EL (cell line): ENCODE data around the gene RHOA.
A peak's percentile ranks its signal among the peaks of the same experiment; 100 is the strongest.
"Not testable (repeated sequence)": the region's sequence is repeated elsewhere in the genome, so short reads cannot be mapped to it uniquely, and the experiment has no call there.

Source experiments
- DNase-seq: peaks from one replicate; pipeline ENCODE4 v3.0.0-alpha.2; 2016

Gene RHOA

DNA sequence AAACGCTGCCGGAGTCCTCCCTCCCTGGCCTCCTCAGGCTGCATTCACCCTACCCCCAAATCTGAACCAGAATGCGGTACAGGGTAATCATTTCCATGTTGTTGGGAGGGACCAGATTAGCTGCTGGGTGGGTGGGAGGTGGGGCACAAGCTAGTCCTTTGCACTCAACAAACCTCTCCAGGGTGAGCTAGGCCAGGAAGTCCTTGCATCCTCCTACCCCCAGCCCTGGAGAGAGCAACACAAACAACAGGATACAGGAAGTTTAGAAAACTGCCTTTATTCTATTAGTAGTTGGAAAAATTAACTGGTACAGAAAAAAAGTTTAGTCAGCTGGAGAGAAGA lies 52.9 kb downstream of the RHOA start:
- no peak for DNase-seq

DNA sequence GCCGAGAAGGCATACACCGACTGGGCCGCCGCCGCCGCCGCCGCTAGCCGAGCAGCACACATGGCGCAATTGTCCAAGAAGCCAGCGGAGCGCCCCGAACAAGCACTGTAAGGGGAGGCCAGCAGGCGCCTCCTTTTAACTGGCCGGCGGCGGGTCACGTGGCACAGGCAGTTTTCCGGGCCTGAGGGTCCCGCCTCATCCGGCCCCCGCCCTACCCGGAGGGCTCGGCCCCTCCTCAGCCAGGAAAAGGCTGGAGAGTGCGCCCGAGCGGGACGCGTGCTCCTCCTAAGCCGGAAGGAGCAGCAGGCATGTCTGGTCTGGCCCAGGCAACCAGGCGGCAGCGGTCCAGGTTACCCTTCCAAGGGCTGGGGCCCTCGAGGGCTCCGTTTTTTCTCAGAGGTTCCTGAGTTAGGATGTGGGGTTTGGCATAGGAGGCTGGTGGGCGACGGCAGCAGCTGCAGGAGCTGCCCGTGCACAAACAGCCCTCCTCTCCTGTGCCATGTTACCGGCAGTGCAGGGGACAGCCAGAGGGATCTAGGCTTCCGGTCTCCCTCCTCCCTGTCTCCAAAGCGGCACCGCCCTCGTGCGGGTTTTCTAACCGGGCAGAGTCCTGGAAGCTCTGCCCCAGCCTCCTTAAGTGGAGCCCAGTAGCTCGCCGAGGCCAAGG lies 53.4 kb downstream of the RHOA start, which contains the start of gene GPX1:
Gene GPX1, minus strand, starts transcription at position 137 of the 667 bp plus-strand sequence. Its CDS starts 75 bp downstream, at position 62.
- DNase-seq = peak; percentile 97

DNA sequence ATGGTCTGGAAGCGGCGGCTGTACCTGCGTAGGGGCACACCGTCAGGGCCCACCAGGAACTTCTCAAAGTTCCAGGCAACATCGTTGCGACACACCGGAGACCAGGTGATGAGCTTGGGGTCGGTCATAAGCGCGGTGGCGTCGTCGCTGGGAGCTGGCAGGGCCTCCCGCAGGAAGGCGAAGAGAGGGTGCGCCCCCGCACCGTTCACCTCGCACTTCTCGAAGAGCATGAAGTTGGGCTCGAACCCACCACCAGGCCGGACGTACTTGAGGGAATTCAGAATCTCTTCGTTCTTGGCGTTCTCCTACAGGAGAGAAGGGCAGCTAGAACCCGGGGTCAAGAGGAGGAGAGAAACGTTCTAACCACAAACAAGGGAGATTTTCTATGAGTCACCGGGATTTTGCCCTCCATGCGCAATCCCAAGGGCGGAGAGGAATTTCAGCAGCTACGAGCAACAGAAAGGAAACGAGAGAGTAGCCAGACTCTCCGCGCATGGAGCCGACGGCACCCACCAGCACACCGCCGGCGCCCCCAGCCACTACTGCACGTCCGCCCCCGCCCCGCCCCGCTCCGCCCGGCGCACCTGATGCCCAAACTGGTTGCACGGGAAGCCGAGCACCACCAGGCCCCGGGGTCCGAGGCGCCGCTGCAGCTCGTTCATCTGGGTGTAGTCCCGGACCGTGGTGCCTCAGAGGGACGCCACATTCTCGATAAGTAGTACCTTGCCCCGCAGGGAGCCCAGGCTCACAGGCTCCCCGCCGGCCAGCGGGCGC lies 54.1 kb downstream of the RHOA start:
- peak; percentile 90 for DNase-seq

DNA sequence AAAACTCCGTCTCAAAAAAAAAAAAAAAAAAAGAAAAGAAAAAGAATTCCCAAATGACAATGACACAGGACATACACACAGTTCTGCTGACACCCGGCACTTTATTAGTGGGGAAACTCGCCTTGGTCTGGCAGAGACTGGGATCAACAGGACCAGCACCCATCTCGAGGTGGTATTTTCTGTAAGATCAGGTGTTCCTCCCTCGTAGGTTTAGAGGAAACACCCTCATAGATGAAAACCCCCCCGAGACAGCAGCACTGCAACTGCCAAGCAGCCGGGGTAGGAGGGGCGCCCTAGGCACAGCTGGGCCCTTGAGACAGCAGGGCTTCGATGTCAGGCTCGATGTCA lies 54.7 kb downstream of the RHOA start:
- not testable (repeated sequence) for DNase-seq

DNA sequence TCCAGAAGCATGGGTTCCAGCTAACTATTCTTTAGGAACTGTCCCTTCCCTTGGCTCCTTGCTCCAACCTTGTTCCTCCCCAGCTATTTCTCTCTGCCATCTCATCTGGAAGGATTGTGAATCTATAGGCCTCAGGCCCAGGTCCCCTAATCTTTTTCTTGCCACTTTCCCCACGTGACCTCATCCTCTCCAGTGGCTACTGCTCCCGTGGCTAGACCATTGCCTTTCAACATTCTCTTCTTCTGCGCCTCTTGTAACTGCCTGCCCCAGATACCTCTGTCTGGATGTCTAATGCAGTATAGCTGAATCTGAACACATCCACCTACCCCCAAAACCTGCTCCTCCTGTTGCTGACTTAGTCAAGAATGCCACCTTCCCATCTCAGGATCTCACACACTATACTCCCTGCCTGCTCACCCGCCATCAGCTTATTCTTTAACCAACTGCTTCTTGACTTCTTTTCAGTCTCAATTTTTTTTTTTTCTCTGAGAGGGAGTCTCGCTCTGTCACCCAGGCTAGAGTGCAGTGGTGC lies 58.8 kb downstream of the RHOA start:
- DNase-seq = no peak

DNA sequence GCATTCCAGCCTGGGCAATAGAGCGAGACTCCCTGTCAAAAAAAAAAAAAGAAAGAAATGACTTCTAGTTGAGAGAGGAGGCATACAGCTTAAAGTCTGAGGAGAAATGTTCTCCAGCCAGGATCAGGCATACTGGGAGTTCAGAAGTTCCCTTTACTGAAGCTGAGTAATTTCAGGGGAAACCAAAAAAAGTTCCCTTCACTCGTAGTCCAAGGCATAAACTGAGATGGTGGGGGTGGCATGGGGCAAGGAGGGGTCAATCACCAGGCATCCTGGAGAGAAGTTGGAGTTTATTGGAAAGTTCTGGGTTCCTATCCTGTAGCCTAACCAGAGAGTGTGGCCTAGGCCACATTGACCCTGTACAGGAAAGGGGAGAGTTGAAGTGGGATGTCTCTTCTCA lies 59.5 kb downstream of the RHOA start:
- no peak for DNase-seq

DNA sequence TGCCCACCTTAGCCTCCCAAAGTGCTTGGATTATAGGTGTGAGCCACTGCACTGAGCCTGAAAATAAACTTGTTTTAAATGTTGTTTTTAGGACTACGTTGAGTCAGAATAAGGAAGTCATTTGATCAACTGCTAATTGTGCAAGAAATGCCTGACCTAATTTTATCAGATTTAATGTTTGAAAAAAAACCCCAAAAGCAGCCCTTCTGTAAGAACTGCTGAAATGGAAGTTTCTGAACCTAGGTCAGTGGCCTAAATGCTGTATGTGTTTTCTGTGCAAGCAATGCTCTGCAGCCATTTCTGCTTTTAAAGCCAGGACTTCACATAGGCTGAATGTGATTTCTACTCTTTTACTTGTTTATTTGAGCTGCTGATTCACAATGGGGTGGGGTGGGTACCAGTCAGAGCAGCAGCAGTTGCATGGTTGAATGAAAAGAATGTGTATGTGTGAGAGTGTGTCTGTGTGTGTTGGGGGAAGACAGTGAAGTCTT lies 60.2 kb downstream of the RHOA start:
- peak; percentile 81 for DNase-seq

DNA sequence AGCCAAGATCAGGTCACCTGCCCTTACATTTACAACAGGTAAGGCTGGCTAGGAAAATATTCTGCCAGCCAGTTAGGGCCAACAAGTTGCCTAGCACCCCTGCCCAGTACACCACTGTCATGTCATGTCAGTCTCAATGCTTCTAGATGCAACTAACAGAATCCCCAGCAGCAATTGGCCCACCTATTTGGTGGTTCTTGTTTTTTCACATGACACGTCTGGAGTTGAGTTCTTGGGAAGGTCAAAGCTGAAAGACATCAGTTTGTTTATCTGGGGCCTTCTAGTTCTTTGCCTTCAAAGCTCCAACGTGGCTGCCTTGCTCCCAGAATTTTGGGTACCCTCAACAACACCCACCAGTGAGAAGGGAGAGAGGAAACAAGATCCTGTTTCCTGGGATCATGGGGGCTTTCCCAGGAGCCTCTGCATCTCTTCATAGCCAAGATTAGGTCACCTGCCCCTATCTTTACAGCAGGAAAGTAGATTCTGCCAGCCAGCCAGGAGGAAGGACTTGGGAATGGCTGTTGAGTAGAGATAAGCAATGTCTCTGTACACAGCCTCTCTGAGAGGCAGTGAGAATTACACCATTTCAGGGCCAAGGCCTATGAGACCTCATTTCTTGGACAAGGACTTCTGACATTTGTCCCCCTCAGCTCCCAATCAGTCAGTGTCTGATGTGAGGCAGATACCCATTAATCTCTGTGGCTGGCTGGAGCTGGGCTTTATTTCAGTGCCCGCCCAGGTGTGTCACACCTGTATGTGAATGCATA lies 62.2 kb downstream of the RHOA start:
- DNase-seq = no peak

DNA sequence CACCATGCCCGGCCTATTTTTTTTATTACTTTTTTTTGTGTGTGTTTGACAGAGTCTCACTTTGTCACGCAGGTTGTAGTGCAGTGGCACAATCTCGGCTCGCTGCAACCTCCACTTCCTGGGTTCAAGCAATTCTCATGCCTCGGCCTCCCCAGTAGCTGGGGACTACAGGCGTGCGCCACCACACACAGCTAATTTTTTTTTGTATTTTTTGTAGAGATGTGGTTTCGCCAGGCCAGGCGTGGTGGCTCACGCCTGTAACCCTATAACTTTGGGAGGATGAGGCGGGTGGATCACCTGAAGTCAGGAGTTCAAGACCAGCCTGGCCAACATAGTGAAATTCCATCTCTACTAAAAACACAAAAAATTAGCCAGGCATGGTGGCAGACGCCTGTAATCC lies 63.4 kb downstream of the RHOA start:
- DNase-seq = not testable (repeated sequence)

DNA sequence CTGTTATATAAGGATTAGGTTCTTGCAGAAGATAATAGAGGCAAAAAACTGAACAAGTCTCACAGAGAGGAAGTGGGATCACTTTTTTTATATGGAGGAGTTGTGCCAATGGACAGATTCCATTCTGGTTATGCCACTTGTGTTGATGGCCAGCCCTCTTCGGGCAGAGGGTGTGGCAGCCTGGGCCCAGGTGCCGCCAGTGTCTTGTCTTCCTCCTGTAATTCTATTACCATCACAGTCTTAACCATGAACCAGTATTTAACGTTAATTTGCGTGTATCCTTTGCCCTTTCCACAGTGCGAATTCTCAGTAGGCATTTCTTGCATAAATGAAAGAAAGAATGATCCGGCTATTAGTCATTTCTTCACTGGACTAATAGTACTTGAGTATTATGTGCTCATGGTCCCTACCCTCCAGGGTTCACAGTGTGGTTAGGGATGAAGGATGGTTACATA lies 65.0 kb downstream of the RHOA start:
- peak; percentile 68 for DNase-seq

DNA sequence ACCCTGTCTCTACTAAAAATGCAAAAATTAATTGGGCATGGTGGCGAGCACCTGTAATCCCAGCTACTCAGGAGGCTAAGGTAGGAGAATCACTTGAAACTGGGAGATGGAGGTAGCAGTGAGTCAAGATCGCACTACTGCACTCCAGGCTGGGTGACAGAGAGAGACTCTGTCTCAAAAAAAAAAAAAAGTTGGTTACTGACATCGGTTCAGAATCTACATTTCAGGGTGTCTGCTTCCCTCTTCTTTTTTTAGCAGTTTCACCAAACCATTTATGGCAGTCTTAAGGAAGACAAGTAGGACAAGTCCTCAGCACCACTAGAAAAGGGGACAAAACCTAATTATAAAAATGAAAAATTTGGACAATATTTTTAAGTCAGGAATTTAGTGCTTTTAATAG lies 68.6 kb downstream of the RHOA start:
- DNase-seq = no peak

DNA sequence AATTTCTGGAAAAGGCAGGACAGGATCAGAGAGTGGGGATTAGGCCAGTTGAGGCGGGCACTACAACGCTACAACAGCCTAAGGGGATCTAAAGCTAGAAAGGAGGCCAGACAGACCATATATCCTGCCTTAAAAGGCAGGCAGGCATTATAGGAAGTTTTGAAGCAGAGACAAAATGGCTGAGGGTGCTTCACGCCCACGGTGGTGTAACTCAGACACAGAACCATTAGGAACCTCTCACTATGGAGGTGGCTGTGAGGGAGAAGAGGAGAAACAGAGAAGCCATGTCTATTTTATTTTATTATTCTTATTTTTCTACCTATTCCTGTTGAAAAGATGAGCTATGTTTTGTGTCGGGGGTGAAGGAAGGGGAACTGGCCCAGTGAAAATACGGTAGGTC lies 69.8 kb downstream of the RHOA start:
- DNase-seq = no peak

DNA sequence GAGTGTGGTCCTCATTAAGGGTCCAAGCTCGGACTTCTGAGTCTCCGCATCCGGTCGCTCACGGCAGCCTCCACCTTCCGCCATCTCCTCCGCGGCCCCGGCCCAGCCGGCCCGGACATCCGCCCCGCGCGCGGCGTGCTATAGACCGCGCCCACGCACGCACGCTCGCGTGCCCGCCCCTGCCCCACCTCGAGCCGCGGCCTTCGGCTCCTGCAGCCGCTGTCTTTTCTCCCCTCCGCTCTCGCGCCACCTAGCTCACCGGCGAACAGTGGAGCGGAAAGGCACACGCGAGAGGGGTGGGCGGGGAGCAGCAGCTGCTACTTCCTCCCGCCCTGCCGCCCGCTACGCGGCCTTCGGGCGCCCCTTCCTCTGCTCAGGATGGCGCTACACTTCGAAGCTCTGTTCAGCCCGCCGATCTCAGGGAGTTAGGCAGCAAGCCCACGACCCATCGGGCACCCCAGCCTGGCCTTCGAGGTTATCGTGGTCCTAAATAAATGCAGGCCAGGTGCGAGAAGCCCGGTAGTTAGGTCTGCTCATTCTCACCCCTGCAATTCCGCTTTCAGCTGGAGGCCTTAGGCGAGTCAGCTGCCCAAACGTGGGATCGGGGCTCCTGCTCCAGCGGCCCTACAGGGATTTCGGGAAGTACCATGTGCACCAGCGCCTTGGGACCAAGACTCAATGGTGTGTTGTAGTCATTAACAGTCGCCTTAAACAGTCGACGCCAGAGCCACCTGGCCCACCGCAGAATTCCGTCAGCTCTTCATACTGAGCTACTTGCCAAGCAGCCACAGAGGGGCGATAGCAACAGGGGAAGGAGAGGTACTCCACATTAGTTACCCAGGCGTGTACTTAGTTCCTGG lies 71.6 kb downstream of the RHOA start, which contains the start of gene USP4:
Gene USP4, minus strand, starts transcription at position 113 of the 860 bp plus-strand sequence. Its CDS starts 29 bp downstream, at position 84.
- peak; percentile 91 for DNase-seq

DNA sequence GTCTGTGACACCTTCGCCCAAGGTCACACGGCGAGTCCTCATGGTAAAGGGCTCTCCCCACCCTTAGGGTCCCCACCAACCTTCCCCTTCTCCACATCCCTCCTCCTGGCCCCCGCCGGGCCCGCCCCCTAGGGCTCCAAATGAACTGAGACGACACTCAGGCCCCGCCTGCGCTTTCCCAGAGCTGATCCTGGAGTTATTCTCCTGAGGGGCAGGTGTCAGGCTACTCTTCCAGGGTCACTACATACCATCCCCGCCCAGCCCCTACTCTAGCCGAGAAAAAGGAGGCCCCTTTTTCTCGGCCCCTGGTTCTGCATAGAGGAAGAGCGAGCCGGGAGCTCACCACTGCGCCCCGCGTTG lies 72.2 kb downstream of the RHOA start:
- no peak for DNase-seq

DNA sequence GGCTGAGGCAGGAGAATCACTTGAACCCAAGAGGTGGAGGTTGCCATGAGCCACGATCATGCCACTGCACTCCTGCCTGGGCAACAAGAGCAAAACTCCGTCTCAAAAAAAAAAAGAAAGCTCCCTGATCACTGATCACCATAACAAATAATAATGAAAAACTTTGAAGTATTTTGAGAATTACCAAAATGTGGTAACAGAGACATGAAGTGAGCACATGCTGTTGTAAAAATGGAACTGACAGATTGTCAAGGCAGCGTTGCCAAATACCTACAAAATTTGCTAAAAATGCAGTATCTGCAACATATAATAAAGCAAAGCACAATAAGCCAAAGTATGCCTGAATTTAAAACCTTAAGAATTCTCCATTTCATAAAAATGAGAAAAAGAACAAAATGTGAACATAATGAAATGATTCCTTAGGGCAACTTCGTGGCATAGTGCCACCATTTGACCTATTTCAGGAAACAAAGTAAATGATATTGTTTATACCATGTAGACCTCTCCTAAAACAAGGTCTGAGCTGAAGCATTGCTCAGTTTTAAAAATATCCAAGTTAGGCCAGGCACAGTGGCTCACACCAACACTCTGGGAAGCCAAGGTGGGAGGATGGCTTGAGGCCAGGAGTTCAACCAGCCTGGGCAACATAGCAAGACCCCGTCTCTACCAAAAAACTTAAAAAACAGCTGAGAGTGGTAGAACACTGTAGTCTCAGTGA lies 77.7 kb downstream of the RHOA start:
- DNase-seq = no peak

DNA sequence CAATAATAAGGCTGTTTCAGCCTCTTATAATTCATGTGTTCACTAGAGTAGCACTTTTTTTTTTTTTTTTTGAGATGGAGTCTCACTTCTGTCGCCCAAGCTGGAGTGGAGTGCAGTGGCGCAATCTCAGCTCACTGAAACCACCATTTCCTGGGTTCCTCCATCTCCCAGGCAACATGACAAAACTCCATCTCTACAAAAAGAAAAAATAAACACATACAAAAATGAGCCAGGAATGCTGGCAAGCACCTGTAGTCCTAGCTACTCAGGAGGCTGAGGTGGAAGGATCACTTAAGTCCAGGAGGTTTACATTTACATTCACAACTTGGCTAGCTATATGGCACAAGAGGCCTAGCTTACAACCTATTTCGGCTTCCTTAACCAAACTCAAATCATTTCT lies 78.7 kb downstream of the RHOA start:
- DNase-seq = no peak

DNA sequence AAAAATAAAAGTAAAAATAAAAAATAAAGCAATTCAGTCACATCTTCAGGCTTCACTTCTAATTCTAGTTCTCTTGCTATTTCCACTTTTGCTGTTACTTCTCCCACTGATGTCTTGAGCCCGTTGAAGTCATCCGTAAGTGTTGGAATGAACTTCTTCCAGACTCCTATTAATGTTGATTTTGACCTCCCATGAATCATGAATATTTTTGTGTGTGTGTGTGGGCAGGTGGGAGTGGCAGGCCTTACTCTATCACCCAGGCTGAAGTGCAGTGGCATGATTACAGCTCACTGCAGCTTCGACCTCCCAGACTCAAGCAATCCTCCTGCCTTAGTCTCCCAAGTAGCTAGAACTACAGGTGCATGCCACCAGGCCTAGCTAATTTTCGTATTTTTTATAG lies 82.6 kb downstream of the RHOA start:
- DNase-seq = no peak

DNA sequence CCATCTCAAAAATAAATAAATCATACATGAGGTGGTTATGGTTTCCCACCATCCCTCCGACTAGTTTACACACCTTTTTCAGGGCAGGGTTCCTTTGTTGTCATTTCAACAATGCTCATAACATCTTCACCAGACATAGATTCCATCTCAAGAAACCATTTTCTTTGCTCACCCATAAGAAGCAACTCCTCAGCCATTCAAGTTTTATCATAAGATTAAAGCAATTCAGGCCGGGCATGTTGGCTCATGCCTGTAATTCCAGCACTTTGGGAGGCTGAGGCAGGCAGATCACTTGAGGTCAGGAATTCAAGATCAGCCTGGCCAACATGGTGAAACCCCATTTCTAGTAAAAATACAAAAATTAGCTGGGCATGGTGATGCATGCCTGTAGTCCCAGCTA lies 83.4 kb downstream of the RHOA start:
- DNase-seq = not testable (repeated sequence)

DNA sequence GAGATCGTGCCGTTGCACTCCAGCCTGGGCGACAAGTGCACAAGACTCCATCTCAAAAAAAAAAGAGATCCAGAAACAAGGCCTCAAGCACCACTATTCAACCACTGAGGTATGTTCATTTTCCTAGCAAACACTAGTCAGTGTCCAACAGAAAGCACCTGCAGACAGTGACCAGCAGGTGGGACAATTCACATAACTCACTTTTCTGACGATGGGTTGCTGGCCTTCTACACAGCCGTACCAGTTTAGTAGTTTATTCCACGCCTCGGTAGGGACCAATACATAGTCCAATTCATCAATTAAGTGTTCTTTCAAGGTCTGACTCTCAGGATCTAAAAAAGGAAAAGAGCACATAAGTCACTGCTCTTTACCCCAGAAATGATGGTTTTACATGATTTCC lies 84.3 kb downstream of the RHOA start:
- no peak for DNase-seq

DNA sequence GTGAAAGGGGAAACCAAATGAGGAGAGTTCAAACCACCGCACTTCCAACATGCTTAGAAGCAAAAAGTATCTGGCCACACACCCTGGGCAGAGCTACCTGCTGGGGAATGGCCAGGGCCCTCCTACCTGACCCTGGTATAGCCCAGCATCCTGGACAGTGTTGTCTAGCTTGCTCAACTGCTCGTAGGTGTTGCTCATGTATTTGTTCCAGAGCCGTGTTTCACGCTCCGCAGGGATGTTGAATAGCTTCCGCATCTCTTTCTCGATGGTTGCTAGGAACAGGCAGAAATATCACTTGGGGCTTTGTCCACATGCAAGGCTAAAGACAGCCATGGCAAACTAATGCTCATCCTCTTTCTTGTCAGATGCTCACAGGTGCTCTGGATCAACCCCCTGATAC lies 87.0 kb downstream of the RHOA start:
- DNase-seq = no peak

DNA sequence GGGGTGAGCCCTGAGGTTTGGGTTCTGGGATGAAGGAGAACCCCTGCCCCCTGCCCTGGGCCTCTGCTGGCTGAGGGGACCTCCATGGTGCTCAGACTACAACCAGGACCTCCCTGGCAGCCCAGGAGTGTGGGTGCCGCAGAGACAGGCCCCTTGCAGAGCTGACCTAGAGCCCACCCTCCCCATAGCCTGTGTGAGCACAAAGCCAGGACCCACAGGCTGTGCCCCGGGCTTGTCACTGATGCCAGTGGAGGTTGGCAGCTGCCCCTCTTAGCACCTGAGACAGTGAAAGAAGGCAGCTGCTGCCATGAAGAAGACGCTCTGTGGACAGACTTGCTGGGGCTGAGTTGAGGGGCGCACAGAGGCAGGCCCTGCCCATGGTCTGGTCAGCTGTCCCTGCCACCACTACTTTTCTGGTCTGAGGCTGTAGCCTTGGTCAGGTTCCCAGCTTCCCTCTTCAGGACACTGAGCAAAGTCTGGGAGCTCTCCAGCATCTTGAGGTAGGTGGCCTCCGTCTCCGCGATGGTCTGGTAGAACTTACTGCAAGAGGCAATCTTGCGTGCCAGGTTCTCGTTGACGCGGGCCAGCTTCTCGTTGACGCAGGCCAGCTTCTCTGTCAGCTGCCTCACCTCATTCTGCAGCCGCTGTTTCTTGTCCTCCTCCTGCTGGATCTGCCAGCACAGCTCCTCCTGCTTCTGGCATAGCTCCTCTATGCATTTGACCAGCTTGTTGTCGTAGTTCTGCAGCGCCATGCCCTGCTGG lies 94.9 kb downstream of the RHOA start:
- no peak for DNase-seq
